GM19468 (cell line): Measurements from ENCODE around the gene CACNA2D1.

Experiments used
- ATAC-seq: cut with Tn5 transposase; IDR thresholded peaks from one replicate; pipeline ENCODE4 v1.9.1; 2021; ENCODE audit warnings: mild to moderate bottlenecking, moderate library complexity, moderate number of reproducible peaks; ENCODE audit not compliant: unreplicated experiment; ENCODE audit errors: extremely low read depth

CACNA2D1 gene

DNA sequence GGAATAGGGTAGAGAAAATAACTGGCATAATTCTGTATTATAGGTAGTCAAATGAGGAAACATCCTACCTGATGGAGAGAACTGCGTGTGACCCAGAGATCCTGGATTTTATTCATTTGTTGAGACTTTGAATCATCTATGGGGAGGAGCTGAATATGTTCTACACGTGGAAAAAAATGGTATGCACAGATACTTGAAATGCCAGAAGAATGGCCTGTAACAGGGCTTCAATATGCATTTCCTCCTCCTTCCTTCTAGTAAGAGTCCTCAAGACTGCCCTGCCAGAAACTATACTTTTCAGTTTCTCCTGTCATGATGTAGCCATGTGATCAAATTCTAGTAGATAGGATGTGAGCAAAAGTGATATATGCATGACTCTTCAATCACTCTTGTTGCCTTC is 372.1 kb downstream of the CACNA2D1 start:
- ATAC-seq = no peak

DNA sequence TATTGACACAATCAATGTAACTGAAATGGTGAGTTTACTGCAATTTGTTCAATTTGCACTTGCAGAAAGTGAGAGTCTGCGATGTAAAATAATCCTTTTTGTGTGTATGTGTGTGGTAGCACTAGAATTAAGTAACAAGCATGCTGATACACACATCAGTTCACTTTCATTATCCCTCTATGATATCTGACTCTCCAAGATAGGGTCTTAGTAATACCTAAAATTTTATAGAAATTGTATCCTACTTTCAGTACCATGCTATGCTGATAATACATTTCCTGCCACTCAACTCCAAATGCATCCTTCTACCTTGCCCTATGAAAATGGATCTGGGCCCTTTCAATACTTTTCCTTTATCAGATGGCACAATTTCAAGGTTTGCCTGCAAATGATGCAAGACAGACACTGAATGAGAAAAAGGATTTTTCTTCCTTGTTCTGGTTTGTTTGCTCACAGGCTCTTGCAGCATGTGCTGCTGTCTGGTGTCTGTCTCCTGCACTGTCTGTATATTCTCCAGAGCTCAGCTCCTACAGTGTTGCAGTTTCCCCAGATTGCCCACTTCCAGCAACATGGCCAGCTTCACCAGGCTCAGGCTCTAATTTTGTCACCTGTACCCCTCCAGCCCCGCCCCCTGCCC is 375.8 kb downstream of the CACNA2D1 start:
- ATAC-seq = no peak

DNA sequence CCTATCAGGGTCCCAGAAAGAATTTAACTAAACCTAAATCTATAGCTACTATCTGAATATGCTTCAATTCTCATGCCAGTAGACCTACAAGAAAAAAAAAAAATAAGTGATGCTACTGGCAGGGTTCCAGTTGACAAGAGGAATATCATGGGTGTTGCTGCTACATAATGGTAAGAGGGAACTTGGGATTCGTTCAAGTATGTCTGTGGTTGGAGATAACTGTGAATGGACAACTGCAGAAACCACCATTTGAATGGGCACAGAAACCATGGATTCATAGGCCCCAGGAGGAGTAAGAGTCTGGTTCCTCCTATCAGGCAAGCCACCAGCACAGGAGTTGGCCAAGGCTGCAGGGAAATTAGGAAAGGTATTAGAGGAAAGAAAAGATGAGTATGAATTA is 386.1 kb downstream of the CACNA2D1 start:
- no peak for ATAC-seq

DNA sequence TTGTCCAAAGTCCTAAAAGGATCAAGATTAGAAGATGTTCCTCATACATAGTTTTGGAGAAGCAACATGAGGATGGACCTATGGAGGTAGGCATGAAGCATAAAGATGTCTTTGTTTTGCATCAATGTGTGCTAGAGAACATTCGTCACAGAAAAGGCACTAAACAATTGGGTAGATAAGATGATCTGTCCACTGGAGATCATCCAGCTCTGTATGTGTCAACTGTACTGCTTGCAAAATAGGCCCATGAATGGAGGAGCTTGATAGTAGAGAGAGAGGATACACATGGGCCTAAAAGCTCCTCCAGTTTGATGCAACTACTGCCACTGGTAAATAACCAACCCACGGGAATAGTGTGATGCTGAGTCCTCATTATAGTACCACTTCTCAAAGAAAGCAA is 387.3 kb downstream of the CACNA2D1 start:
- no peak for ATAC-seq

DNA sequence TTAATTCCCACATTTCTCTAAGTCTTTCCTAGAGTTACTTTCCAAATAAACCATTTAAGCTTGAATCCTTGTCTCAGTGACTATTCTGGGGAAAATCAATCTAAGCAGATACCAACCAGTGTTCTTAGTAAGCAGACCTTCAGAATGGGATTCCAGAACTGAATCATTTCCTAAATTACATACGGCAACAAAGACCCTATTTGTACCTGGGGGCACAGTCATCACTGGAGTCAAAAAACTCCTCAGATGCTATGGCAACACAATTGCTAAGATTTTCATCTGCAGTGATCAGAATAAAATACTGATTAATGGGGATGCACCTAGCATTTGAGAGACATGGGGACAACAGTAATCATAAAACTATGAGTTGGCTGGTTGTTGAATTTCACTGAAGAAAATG is 389.0 kb downstream of the CACNA2D1 start:
- no peak for ATAC-seq

DNA sequence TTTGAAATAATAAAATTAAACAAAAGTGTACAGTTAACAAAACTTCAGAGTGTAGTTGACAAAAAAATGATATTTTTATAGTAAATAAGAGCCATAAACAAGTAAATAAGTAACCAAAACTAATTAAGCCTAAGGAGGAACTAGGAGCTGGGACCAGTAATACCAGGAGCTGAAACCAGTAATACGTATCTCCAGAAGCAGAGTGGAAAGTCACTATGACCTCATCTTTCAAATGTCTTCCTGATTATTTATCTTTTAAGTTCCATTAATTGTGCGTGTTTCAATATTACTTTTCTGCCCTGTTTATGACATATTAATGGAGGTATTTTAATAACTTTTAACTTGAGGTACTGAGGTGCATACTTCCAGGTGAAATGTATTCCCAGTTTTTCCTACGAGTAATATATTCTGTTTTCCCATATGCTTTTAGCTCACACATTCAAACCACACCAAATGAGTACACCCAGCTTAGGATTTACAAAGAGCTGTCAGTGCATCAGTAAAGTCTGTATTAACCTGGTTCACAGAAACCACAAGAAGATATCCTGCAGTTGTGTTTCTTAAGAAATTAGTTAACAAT is 390.0 kb downstream of the CACNA2D1 start:
- no peak for ATAC-seq

DNA sequence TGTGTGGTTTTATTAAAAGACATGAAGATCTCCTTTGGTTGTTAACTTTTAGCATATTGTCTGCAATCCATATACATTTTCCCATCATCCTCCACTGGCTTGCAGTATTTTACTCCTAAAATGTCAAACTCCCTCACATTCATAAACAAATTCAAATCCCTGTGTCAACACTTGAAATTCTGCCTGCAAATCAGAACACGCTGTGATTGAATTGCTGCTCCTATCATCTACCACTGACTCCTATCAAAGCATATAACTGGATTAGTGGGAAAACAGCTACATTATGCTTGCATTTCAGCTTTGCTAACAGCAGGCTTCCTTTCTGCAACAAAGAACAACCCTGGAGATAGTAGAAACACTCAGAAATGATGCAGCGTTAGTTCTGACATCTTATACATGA is 392.0 kb downstream of the CACNA2D1 start:
- no peak for ATAC-seq

DNA sequence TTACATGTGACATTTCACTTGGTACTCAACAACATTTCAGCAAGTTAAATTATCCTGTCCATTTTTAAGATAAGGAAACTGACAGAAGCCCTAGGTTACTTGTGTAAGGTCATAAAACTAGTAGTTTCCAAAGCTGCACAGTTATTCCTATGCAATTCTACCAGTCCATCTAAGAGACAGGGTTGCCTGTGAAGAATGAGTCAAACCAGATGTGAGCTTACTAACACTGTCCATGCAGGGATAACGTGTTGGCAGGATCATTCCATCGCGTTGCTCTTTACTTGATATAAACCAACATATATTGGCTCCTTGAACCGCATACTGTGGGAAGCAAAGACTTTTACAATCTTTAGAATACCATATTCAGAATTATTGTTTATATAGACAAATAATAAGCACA is 392.8 kb downstream of the CACNA2D1 start:
- no peak for ATAC-seq

GRCh38 chr7:82049891-82050533 is 393.6 kb downstream of the CACNA2D1 start:
- no peak for ATAC-seq

DNA sequence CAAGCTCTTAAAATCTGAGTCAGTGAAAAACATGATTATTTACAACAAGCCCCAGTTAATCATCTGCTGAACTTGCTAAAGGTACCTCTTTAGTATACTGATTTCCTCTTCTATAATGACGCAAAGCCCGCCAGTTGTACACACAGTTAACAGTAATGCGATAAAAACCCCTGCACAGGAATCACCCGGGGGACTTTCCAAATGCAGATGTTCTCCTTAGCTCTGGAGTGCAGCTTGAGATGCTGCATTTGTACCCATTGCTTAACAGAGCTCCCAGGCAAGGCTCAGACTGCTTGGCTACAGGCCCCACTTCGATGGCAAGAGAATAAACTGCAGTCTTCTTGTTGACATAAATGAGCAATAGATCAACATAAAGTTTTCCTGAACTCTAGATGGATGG is 394.1 kb downstream of the CACNA2D1 start:
- ATAC-seq = no peak

DNA sequence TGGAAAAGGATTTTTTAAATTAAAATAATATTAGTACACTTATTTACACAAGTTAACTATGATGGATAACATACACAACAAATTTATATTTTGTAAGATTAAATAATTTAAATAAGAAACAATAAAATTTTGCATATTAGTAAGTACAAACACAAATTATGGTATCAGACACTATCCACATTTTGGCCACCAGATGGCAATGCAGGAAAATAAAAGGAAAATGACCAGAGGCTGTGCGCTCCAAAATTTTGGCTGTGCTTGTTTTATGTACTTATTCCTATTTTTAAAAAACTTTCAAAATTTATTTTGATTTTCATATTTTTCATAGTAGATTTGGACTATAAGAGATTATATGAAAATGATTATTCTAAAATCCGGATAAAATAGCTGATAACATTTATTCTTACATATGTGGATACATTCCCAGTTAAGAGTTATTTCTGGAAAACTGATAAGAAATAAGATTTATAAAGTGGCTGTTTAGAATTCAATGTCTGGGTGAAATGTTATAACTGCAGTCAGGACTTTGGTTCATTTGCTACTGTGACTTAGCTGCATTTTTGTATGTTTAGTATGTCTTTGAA is 399.0 kb downstream of the CACNA2D1 start:
- ATAC-seq = no peak

- no peak for ATAC-seq
Observed at GRCh38 chr7:82039621-82040020, 404.0 kb downstream of the CACNA2D1 start.

DNA sequence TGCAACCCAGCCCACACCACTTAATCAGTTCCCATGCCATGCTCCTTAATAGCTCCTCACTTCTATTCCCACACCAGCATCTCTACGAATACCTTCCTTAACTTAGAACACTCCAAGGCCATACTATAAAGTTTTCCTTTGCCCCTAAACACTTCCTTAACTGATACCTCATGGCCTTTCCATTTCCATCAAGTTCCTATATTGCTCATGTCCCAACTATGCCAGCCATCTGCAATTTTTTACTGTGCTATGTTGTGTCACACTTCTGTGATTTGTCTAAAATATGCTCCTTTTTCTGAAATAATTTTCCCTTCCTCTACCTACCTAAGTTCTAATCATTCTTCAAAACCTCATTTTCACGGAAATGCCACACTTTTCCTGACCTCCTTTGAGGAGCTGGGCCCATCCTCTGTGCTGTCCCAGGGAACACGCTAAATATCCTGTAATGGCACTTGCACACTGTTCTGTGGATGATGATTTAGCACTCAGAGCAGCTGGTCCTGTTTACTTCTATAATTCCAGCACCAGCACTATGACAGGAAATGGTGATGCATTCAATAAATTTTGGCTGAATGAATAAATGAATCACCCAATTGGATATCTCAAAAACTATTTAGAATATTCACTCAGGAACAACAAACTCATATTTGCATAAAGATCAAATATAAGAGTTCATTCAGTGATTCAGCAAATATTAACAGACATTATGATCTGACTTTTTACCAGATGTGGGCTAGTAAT is 407.3 kb downstream of the CACNA2D1 start:
- no peak for ATAC-seq

DNA sequence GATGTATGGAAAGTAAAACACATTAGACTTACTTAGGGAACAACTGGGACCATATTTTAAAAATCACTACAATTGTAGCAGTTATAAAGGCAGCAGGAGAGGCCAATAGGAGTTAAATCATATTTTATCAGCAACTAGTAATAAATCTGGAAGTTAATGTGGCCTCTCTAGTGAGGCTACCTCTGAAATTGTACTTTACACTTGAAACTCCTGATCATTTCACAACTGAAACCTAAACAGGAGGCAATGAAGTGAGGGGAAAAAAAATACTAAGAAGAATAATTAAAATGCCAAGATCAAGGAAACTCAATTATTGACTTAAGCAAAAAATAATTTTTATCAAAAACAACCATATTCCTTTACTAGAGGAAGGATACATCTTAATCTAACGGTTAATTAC is 408.1 kb downstream of the CACNA2D1 start:
- ATAC-seq = no peak

DNA sequence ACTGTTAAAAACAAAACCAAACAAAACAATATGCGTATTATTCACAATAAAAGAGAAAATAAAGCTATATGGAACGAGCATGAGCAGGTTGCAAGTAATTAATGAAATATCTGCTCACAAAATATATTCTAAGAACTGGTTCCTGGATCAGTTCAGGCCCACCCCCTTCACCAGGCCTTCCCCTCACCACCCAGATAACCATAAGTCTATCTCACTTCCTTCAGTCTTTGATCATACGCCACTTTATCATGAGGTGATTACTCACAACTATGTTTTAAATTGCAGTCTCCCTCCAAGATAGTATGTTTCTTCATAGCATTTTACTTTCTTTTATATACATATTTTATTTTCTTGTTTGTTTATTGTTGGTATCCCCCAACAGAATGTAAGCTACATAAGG is 410.7 kb downstream of the CACNA2D1 start:
- no peak for ATAC-seq

DNA sequence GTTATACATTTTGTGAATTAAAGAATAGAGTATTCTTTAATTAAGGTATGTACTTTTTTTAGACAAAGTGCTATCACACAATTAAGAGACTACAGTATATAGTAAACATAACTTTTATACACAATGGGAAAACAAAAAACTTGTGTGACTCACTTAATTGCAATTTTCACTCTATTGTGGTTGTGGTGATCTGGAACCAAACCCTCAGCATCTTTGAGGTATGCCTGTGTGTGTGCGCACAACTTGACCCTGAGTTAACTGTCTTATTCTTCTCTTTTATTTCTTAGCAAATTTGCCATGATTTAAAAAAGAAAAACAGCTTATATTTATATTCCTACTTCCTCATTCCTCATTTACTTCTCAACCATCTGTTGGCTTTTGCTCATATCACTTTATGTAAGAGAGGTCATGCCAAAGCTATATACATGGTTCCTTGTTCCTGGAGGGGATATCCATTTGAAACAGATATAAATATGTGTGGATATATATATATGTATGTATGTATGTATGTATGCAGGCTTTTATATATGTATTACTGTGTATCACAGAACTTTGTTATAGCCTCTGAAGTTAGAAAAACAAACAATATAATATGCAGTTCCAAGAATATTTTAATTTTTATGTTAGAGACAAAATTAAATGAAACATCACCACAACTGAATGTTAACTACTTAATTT is 414.2 kb downstream of the CACNA2D1 start:
- ATAC-seq = no peak

DNA sequence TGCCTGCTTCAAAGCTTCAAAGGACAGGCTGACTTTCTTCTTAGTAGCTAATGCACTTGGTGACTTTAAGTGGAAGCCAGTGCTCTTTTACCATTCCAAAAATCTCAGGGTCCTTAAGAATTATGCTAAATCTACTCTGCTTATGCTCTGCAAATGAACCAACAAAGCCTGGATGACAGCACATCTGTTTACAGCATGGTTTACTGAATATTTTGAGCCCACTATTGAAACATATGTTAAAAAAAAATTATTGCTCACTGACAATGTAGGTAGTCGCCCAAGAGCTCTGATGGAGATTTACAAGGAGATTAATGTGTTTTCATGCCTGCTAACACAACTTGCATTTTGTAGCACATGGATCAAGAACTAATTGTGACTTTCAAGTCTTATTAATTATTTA is 415.5 kb downstream of the CACNA2D1 start:
- ATAC-seq = no peak

DNA sequence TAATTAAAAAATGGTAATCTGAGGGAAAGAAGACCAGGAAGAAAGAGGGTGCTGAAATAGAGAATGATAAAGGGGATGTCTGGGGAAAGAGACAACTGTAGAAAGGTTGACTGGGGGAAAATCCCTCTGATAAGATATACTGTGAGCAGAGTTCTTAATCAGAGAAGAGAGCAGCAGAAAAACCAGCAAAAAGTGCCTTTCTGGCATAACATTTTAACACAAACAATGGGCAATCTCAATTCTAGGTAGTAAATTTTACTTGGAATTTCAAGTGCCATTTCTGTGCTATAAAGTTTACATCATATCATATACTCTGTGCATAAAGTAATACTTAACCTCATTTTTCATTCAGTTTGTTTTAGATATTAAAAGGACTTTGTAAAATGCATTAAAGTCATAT is 421.9 kb downstream of the CACNA2D1 start:
- ATAC-seq = no peak

DNA sequence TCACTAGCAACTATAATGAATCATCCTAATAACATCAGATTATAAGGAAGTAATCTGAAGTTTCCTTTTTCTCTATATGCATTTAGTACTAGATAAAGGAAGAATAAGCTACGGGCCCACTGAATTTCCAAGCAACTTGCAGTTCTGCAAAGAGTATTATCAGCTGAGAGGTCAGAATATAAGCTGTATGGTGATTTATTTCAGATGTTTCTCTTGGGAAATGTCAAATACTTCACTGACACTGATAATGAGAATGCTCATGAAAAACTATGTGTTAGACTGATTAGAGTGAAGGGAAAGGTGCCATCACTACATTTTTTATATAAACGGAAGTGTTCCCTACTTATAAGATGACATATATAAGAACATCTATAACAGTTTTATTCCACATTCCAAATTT is 422.5 kb downstream of the CACNA2D1 start:
- ATAC-seq = no peak
